Measurements from ENCODE around the gene GABBR1. TPM values are rescaled to one million over a fixed set of nuclear protein-coding genes. Genes with fewer than 3 reads are reported as not detected.

GABBR1 gene
- total and polyA plus RNA-seq, 2 of the 13 experiments (the other 11 are each of a cell fraction or from before 2014, with no cell fraction given), result 0.07 to 0.37 TPM

DNA sequence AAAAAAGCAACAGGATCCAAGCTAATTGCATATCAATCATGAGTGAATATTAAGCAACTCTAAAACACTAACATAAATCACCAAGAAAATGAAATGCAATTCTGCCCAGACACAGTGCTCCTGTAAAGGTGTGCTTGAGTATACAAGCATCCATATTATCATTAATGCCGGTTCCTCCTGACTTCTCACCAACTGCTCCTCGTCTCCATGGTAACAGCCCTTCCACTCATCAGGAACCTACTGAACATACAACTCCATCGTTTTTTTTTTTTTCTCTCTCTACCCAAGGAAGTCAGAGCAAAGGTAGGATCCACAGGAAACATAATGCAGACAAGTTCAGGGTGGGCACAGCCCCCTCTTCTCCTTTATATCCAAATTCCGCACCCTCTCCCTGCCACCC is 12.4 kb downstream of the GABBR1 start:
- no peak overlapping the region for H2AFZ ChIP-seq (ENCODE audit: low read length)
- CTCF ChIA-PET (ENCODE audit: low intra/inter-chr PET ratio, low total read pairs), result no interaction called here

More for the DNA sequence above, 12.4 kb downstream of the GABBR1 start:
- Histone ChIP-seq H3K4me2 (ENCODE audit: low read depth, low read length) (no peak overlapping the region), H3K79me2 (ENCODE audit: insufficient read depth, low read length) (no peaks in the 10 kb centered on the region), H3K4me3 (replicated peaks in 1 of 3; ENCODE audit: insufficient read depth in 1 of 3, low read depth in 2 of 3, low read length in 3 of 3) (no peak overlapping the region), H3K27me3 (ENCODE audit: control insufficient read depth in 1 of 2, insufficient read depth in 2 of 2, low read length in 2 of 2) (peaks cover 6 to 21% of the 10 kb centered on the region in 2 experiments; a peak in 3 of 5 replicates), H3K9ac (ENCODE audit: insufficient read depth, low read depth, low read length) (no peak overlapping the region), H3K36me3 (replicated peaks in 1 of 2; ENCODE audit: control insufficient read depth in 1 of 2, insufficient read depth in 2 of 2, low read length in 2 of 2) (no peaks in the 10 kb centered on the region), H4K20me1 (ENCODE audit: insufficient read depth, low read length) (no peaks in the 10 kb centered on the region), H3K9me3 (ENCODE audit: low read length) (no peaks in the 10 kb centered on the region), H3K27ac (ENCODE audit: extremely low read length, insufficient read depth, low read length) (no peak overlapping the region), H3K4me1 (ENCODE audit: insufficient read depth, low read length) (no peaks in the 10 kb centered on the region)
- DNase-seq (ENCODE audit: low spot score) (no peak), ATAC-seq (no peak), FAIRE-seq (no peak)
- TF ChIP-seq BCL6 (CRISPR knock-in tag; IDR thresholded peaks at IDR 0.05), result no peak
- TF ChIP-seq, protein P1, sequence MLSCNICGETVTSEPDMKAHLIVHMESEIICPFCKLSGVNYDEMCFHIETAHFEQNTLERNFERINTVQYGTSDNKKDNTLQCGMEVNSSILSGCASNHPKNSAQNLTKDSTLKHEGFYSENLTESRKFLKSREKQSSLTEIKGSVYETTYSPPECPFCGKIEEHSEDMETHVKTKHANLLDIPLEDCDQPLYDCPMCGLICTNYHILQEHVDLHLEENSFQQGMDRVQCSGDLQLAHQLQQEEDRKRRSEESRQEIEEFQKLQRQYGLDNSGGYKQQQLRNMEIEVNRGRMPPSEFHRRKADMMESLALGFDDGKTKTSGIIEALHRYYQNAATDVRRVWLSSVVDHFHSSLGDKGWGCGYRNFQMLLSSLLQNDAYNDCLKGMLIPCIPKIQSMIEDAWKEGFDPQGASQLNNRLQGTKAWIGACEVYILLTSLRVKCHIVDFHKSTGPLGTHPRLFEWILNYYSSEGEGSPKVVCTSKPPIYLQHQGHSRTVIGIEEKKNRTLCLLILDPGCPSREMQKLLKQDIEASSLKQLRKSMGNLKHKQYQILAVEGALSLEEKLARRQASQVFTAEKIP (CRISPR knock-in tag; IDR thresholded peaks at IDR 0.05; ENCODE audit: borderline replicate concordance), result no peak
- TF ChIP-seq KMT2B (CRISPR knock-in tag; IDR thresholded peaks at IDR 0.05), result no peak
- no peak for TF ChIP-seq SNRNP70 (IDR thresholded peaks at IDR 0.05; ENCODE audit: low read depth, low read length)
- TF ChIP-seq ZNF672 (CRISPR knock-in tag; IDR thresholded peaks at IDR 0.05), result no peak
- TF ChIP-seq ZNF776 (CRISPR knock-in tag; IDR thresholded peaks at IDR 0.05), result no peak
- no peak for TF ChIP-seq ZEB1 (IDR thresholded peaks at IDR 0.05; ENCODE audit: insufficient replicate concordance, low read depth)
- TF ChIP-seq ARNTL (CRISPR knock-in tag; IDR thresholded peaks at IDR 0.05), result no peak
- TF ChIP-seq ZSCAN9 (CRISPR knock-in tag; IDR thresholded peaks at IDR 0.05; ENCODE audit: borderline replicate concordance), result no peak
- no peak for TF ChIP-seq ZNF792 (CRISPR knock-in tag; IDR thresholded peaks at IDR 0.05)
- no peak for TF ChIP-seq SMARCC2 (IDR thresholded peaks at IDR 0.05)
- TF ChIP-seq HMG20B (CRISPR knock-in tag; conservative IDR thresholded peaks at IDR 0.05), result no peak
- no peak for TF ChIP-seq ZNF691 (CRISPR knock-in tag; IDR thresholded peaks at IDR 0.05; ENCODE audit: borderline replicate concordance, low read depth)
- BruUV-seq (replicated peaks), result no TSS peak
- intact Hi-C loops (cut with micrococcal nuclease; ENCODE audit: unreplicated experiment) (loop anchor here (5.0 kb wide), 1 partner anchor 797 kb away; no protein-coding TSS in a partner anchor), in situ Hi-C loops (cut with HindIII; ENCODE audit: extremely low pct_ligation_motif_present, low pct_unique_long_range_greater_than_20kb) (no loop called here)
- POLR2A ChIA-PET, result no interaction called here
- WGBS (ENCODE audit: low lambda C conversion rate), result 24% methylated on average over 4 of the region's 4 CpGs
